ENCODE results near the gene PTTG1IP. TPM values are rescaled to one million over a fixed set of nuclear protein-coding genes. Genes with fewer than 3 reads are reported as not detected.
A peak's percentile ranks its signal among the peaks of the same experiment; 100 is the strongest.

PTTG1IP gene
- 209 TPM for total RNA-seq
- long read RNA-seq, transcript PTTG1IP-201 (6 exons, 2,760 nt), result major isoform, 477 of 660 reads
- long read RNA-seq, partial matches to known transcripts, result 32 of 660 reads
- long read RNA-seq, other reads (novel, unspliced or antisense), result 149 of 660 reads

DNA sequence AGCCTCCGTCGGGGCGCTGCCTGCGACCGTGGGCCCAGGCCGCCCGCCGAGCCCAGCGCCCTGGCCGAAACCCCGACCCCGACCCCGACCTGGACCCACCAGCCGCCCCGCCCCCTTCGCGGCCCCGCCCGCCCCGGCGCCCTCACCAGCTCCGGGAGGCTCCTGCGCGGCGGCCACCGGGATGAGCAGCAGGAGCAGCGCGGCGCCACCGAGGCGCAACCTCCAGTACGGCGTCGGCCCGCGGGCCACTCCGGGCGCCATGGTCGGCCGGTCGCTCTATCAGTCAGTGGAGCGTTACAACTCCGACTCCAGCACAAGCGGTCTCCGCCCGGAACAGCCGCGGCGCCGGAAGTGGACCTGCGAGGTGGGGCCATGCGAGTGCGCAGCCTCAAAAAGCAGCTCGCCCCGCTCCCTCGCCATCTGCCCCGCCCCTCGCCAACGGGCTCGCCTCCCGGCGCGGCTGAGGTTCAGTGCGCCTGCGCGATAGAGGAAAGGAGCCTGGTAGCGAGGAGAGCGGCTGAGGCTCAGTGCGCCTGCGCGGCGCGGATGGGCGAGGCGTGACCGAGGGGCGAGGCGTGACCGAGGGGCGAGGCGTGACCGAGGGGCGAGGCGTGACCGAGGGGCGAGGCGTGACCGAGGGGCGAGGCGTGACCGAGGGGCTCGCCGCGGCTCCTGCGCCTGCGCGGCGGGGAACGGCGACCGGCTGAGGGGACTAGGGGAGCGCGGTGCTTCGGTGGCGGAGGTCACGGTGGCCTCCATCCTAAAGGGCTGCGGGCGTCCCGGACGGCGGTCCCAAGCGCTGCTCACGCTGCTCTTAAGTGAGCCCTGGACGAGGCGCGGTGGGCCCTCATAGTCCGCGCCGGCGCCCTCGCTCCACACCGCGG is at the start of gene PTTG1IP:
Gene PTTG1IP (minus strand): TSS at position 335 of the 884 bp plus-strand sequence. CDS start 74 bp downstream, at position 261.
- TF ChIP-seq, protein P1, sequence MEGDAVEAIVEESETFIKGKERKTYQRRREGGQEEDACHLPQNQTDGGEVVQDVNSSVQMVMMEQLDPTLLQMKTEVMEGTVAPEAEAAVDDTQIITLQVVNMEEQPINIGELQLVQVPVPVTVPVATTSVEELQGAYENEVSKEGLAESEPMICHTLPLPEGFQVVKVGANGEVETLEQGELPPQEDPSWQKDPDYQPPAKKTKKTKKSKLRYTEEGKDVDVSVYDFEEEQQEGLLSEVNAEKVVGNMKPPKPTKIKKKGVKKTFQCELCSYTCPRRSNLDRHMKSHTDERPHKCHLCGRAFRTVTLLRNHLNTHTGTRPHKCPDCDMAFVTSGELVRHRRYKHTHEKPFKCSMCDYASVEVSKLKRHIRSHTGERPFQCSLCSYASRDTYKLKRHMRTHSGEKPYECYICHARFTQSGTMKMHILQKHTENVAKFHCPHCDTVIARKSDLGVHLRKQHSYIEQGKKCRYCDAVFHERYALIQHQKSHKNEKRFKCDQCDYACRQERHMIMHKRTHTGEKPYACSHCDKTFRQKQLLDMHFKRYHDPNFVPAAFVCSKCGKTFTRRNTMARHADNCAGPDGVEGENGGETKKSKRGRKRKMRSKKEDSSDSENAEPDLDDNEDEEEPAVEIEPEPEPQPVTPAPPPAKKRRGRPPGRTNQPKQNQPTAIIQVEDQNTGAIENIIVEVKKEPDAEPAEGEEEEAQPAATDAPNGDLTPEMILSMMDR (IDR thresholded peaks at IDR 0.05), result no peak
- H3K36me3 ChIP-seq, result no peaks in the 10 kb centered on the region
- DNase-seq (peak; percentile 99), ATAC-seq (peak; percentile 85 to 92)
- intact Hi-C loops (cut with DNase I), result no loop called here
- no peaks in the 10 kb centered on the region for H3K27me3 ChIP-seq (ENCODE audit: low read depth)
- H3K9me3 ChIP-seq, result no peaks in the 10 kb centered on the region
- peaks cover 72% of the 10 kb centered on the region for H3K4me1 ChIP-seq
- peak within 1 kb of the TSS; percentile 79 for H3K4me3 ChIP-seq
- peak within 1 kb of the TSS; percentile 98 for H3K27ac ChIP-seq

- H3K9me3 ChIP-seq, result no peaks in the 10 kb centered on the region
- peaks cover 23% of the 10 kb centered on the region for H3K27me3 ChIP-seq (ENCODE audit: low read depth)
- ATAC-seq (no peak), DNase-seq (no peak)
- peaks cover 57% of the 10 kb centered on the region for H3K4me1 ChIP-seq
- no peaks in the 10 kb centered on the region for H3K36me3 ChIP-seq
- no peak overlapping the region for H3K27ac ChIP-seq
- intact Hi-C loops (cut with DNase I), result no loop called here
- TF ChIP-seq, protein P1 (IDR thresholded peaks at IDR 0.05), result no peak
- H3K4me3 ChIP-seq, result no peak overlapping the region
Observed at GRCh38 chr21:44921928-44922327, 48.4 kb upstream of the PTTG1IP start.

DNA sequence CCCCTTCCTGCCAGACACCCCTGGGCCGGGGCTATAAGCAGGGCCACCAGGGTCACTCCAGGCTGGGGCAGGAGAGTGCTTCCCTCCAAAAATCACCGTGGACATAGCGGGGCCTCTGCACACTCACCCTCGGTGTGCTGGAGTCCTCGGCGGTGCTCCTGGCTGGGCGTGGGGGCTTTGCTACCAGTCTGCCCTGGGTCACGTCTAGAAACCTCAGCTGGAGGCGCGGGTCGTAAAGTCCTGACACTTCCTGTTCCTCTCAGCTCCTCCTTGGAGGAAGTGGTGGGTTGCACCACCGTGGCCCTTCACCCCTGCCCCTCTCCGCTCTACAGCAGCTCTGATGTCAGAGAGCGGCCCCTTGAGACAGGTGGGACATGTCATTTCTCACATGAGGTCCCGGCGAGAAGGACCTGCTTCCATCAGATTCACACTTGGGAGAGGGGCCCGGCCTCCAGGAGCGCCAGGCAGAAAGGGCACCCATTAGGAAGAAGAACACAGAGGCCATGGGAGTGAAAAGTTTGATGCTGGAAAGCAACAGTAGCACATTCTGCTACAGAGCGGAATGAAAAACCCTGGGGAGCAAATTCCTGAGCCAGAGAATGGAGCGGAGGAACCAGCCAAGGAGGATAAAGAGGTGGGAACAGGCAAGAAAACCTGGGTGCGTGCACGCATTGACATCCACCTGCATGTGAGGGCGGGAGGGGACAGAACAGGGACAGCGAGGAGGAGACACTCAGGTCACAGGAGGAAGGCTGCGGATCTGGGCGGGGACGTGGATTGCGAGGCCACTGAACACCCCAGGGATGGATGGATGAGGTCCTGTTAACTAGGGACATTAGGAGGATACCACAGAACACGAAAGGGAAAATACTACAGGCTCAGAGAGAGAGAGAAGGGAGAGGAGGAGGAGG is 47.5 kb upstream of the PTTG1IP start, which contains the start of gene ITGB2:
Gene ITGB2 (minus strand): TSS at position 206 of the 911 bp plus-strand sequence. CDS start 10,117 bp downstream, outside the sequence.
- peaks cover 23% of the 10 kb centered on the region for H3K27me3 ChIP-seq (ENCODE audit: low read depth)
- ATAC-seq (peak; percentile 76 to 85), DNase-seq (peak; percentile 90)
- peak within 1 kb of the TSS; percentile 63 for H3K27ac ChIP-seq
- H3K9me3 ChIP-seq, result no peaks in the 10 kb centered on the region
- peak within 1 kb of the TSS; percentile 58 for H3K4me3 ChIP-seq
- no peaks in the 10 kb centered on the region for H3K36me3 ChIP-seq
- intact Hi-C loops (cut with DNase I), result no loop called here
- H3K4me1 ChIP-seq, result peaks cover 55% of the 10 kb centered on the region
- TF ChIP-seq, protein P1 (IDR thresholded peaks at IDR 0.05), result no peak

DNA sequence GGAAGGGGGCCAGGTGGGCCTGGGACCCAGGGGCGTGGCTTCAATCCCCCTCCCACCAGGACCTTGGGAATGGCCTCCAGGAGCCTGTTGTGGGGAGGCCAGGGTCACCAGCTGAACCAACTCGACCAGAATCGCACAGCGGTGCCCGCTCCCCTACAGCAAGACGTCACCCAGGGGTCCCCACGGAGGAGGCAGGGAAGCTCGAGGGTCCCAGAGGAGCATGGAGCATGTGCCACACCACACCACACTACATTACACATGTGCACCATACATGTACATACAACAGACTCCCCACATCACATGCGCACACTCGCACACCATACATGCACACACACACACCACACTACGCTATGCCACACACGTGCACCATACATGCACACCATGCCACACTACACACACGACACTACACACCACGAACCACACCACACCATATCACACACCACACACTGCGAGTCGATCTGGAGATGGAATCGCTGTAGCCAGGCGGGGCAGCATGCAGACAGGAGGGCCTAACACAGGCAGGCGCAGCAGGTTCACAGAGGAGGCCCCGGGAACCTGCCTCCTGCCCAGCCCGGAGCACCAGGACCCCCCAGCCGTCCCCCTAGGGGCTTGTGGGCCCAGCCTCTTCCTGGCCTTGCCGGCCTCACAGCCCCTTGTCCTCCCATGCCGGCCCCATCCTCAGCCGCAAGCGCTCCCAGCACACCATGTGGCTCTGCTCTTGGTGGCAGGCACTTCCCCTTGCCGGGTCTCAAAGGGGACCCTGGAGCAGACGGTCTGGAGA is 46.6 kb upstream of the PTTG1IP start:
- DNase-seq (peak; percentile 42), ATAC-seq (peak; percentile 14 to 38)
- peak overlapping the region; percentile 63 for H3K27ac ChIP-seq

More for the DNA sequence above, 46.6 kb upstream of the PTTG1IP start:
- intact Hi-C loops (cut with DNase I), result no loop called here
- H3K4me1 ChIP-seq, result peaks cover 46% of the 10 kb centered on the region
- H3K36me3 ChIP-seq, result no peaks in the 10 kb centered on the region
- peaks cover 23% of the 10 kb centered on the region for H3K27me3 ChIP-seq (ENCODE audit: low read depth)
- H3K4me3 ChIP-seq, result peak overlapping the region; percentile 58
- TF ChIP-seq, protein P1 (IDR thresholded peaks at IDR 0.05), result no peak
- no peaks in the 10 kb centered on the region for H3K9me3 ChIP-seq

Measured in lower lobe of right lung (tissue), 2 donors.